Fibroblast of mammary gland (primary cell): ENCODE measurements around the gene TGIF2.

ENCODE experiments used
- DNase-seq: peaks from one replicate; pipeline ENCODE4 v3.0.0-alpha.2; 2010; ENCODE audit warnings: low read depth
- H3K4me3 ChIP-seq: 2 replicates; pipeline ENCODE4 v1.5.1; 2011; ENCODE audit warnings: low read depth, mild to moderate bottlenecking, low read length, moderate library complexity; ENCODE audit not compliant: control insufficient read depth
- TF ChIP-seq, protein P1 (sequence below): conservative IDR thresholded peaks from 2 replicates; pipeline ENCODE4 v1.5.1; 2011; ENCODE audit warnings: low read depth, low read length, inconsistent platforms; ENCODE audit not compliant: control insufficient read depth, insufficient read depth

Gene TGIF2

DNA sequence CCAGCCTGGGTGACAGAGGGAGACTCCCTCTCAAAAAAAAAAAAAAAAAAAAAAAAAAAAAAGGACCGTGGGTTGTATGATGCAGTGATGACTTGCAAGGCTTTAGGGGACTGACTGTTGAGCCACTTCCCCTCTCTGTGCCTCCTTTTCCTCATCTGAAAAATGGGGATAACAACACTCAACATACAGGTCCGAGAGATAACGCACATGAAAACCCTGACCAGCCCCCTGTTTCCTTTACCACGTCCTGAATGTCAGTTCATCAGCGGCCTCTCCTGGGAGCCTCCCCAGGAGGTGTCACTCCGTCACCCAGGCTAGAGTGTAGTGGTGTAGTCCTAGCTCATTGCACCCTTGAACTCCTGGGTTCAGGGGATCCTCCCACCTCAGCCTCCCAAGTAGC is 68.7 kb downstream of the TGIF2 start:
- TF ChIP-seq, protein P1, sequence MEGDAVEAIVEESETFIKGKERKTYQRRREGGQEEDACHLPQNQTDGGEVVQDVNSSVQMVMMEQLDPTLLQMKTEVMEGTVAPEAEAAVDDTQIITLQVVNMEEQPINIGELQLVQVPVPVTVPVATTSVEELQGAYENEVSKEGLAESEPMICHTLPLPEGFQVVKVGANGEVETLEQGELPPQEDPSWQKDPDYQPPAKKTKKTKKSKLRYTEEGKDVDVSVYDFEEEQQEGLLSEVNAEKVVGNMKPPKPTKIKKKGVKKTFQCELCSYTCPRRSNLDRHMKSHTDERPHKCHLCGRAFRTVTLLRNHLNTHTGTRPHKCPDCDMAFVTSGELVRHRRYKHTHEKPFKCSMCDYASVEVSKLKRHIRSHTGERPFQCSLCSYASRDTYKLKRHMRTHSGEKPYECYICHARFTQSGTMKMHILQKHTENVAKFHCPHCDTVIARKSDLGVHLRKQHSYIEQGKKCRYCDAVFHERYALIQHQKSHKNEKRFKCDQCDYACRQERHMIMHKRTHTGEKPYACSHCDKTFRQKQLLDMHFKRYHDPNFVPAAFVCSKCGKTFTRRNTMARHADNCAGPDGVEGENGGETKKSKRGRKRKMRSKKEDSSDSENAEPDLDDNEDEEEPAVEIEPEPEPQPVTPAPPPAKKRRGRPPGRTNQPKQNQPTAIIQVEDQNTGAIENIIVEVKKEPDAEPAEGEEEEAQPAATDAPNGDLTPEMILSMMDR: no peak
- no peak overlapping the region for H3K4me3 ChIP-seq
- no peak for DNase-seq
